ENCODE measurements around the gene ACACB.

Gene ACACB

GRCh38 chr12:109308534-109309380, 192.4 kb downstream of the ACACB start, which contains the start of gene FOXN4:
Gene FOXN4, minus strand, starts transcription at chr12:109309284. Its CDS starts 963 bp downstream, at chr12:109308321.
- DNase-seq: no peak

- DNase-seq: no peak
These were observed 193.2 kb downstream of the ACACB start for GRCh38 chr12:109309381-109310246.

GRCh38 chr12:109310247-109311125, 194.1 kb downstream of the ACACB start:
- DNase-seq: no peak
